GM23338 (cell line): ENCODE measurements around the gene NEK11. TPM values are rescaled to one million over a fixed set of nuclear protein-coding genes. Genes with fewer than 3 reads are reported as not detected.

ENCODE experiments used
- ATAC-seq: fragments of 200-7000 bp; cut with Tn5 transposase; 3 replicates; pipeline ENCODE4 v1.9.1; 2020
- DNase-seq: peaks from one replicate; pipeline ENCODE4 v3.0.0-alpha.2; 2015; ENCODE audit warnings: low spot score
- H2AFZ ChIP-seq: fragments of 200-600 bp; sonication (generic); 2 replicates; pipeline ENCODE4 v1.8.0; 2016; ENCODE audit warnings: antibody characterized with exemption, mild to moderate bottlenecking, moderate library complexity
- H3F3A ChIP-seq: fragments of 200-600 bp; sonication (generic); replicated peaks from 2 replicates; pipeline ENCODE4 v1.8.0; 2017; ENCODE audit warnings: antibody characterized with exemption, mixed run types, low read depth
- H3K27ac ChIP-seq: fragments of 200-600 bp; sonication (generic); 2 replicates; pipeline ENCODE4 v1.6.1; 2016; ENCODE audit warnings: low read depth
- H3K27me3 ChIP-seq: fragments of 200-600 bp; sonication (generic); 2 replicates; pipeline ENCODE4 v1.8.0; 2016; ENCODE audit warnings: mild to moderate bottlenecking, mixed run types, moderate library complexity; ENCODE audit not compliant: insufficient read depth
- H3K36me3 ChIP-seq: fragments of 200-600 bp; sonication (generic); 2 replicates; pipeline ENCODE4 v1.8.0; 2016; ENCODE audit warnings: mild to moderate bottlenecking; ENCODE audit not compliant: insufficient read depth
- H3K4me1 ChIP-seq: fragments of 200-600 bp; sonication (generic); 2 replicates; pipeline ENCODE4 v1.8.0; 2016; ENCODE audit warnings: mild to moderate bottlenecking, moderate library complexity; ENCODE audit not compliant: insufficient read depth
- H3K4me2 ChIP-seq: fragments of 200-600 bp; sonication (generic); 2 replicates; pipeline ENCODE4 v1.7.1; 2017; ENCODE audit warnings: mixed run types
- H3K4me3 ChIP-seq: fragments of 200-600 bp; sonication (generic); 2 replicates; pipeline ENCODE4 v1.6.1; 2016; ENCODE audit warnings: mixed run types
- H3K79me2 ChIP-seq: fragments of 200-600 bp; sonication (generic); replicated peaks from 2 replicates; pipeline ENCODE4 v1.8.0; 2017; ENCODE audit warnings: mild to moderate bottlenecking; ENCODE audit not compliant: insufficient read depth
- H3K9me2 ChIP-seq: fragments of 200-600 bp; sonication (generic); 2 replicates; pipeline ENCODE4 v1.8.0; 2017; ENCODE audit not compliant: insufficient read depth
- H4K20me1 ChIP-seq: fragments of 200-600 bp; sonication (generic); replicated peaks from 2 replicates; pipeline ENCODE4 v1.8.0; 2017; ENCODE audit warnings: mild to moderate bottlenecking; ENCODE audit not compliant: insufficient read depth
- H3K27ac Mint-ChIP-seq: 2 replicates; pipeline ENCODE4 v1.8.0; 2020; ENCODE audit warnings: inconsistent platforms, mild to moderate bottlenecking, moderate library complexity, mixed read lengths
- H3K27me3 Mint-ChIP-seq: 3 replicates; pipeline ENCODE4 v1.8.0; 2022; ENCODE audit warnings: low read depth, mild to moderate bottlenecking, moderate library complexity, mixed read lengths, inconsistent platforms; ENCODE audit not compliant: insufficient read depth, poor library complexity
- H3K36me3 Mint-ChIP-seq: 3 replicates; pipeline ENCODE4 v1.8.0; 2021; ENCODE audit warnings: low read depth, mild to moderate bottlenecking, inconsistent platforms, moderate library complexity, mixed read lengths
- H3K4me1 Mint-ChIP-seq: 3 replicates; pipeline ENCODE4 v1.8.0; 2020; ENCODE audit warnings: mild to moderate bottlenecking, inconsistent platforms, mixed read lengths
- H3K4me3 Mint-ChIP-seq: 3 replicates; pipeline ENCODE4 v1.8.0; 2021; ENCODE audit warnings: moderate library complexity, mild to moderate bottlenecking, inconsistent platforms, mixed read lengths
- H3K9me3 Mint-ChIP-seq: 3 replicates; pipeline ENCODE4 v1.8.0; 2020; ENCODE audit warnings: moderate library complexity, mild to moderate bottlenecking, inconsistent platforms, mixed read lengths
- CREB1 ChIP-seq: fragments of 250-450 bp; sonication (Bioruptor Pico); IDR thresholded peaks from 2 replicates; pipeline ENCODE4 v1.5.0; 2020; ENCODE audit warnings: low read depth, mild to moderate bottlenecking, moderate library complexity
- EZH2 ChIP-seq: fragments of 200-600 bp; sonication (generic); IDR thresholded peaks from one replicate; pipeline ENCODE4 v1.8.0; 2017; ENCODE audit warnings: antibody characterized with exemption, mild to moderate bottlenecking, low read depth; ENCODE audit not compliant: unreplicated experiment
- EZH2phosphoT487 ChIP-seq: fragments of 200-600 bp; sonication (generic); IDR thresholded peaks from one replicate; pipeline ENCODE4 v1.8.1; 2018; ENCODE audit warnings: antibody characterized with exemption; ENCODE audit not compliant: unreplicated experiment
- JUNB ChIP-seq: IDR thresholded peaks from one replicate; pipeline ENCODE4 v1.6.1; 2016; ENCODE audit warnings: antibody characterized with exemption; ENCODE audit not compliant: unreplicated experiment
- POLR2AphosphoS5 ChIP-seq: IDR thresholded peaks from 2 replicates; pipeline ENCODE4 v1.6.1; 2016; ENCODE audit warnings: antibody characterized with exemption, low read depth
- STAT1 ChIP-seq: IDR thresholded peaks from one replicate; pipeline ENCODE4 v1.6.1; 2016; ENCODE audit warnings: antibody characterized with exemption; ENCODE audit not compliant: unreplicated experiment
- ZNF114 ChIP-seq: fragments of 250-450 bp; sonication (Bioruptor Pico); IDR thresholded peaks from 2 replicates; pipeline ENCODE4 v1.5.0; 2020; ENCODE audit warnings: mild to moderate bottlenecking, moderate library complexity
- ZNF331 ChIP-seq: fragments of 250-450 bp; sonication (Bioruptor Pico); IDR thresholded peaks from 2 replicates; pipeline ENCODE4 v1.5.0; 2020; ENCODE audit warnings: low read depth, mild to moderate bottlenecking, moderate library complexity
- polyA plus RNA-seq: library from polyadenylated mRNA; unstranded; fragments of >200 nt; fragmentation: Nextera tagmentation; extraction: Ambion mirVana; gene quantifications from 2 replicates; pipeline ENCODE4 v1.2.1, GENCODE V29; 2016
- total RNA-seq: library from RNA; depleted of rRNA; stranded (reverse); fragments of >200 nt; shearing (Covaris generic); gene quantifications from 2 replicates; pipeline ENCODE4 v1.2.3, GENCODE V29; 2014
- TF ChIP-seq, protein P1 (sequence below): IDR thresholded peaks from one replicate; pipeline ENCODE4 v1.6.1; 2018; ENCODE audit warnings: antibody characterized with exemption; ENCODE audit not compliant: unreplicated experiment
- TF ChIP-seq, protein P2 (sequence below): fragments of 250-450 bp; sonication (Bioruptor Pico); IDR thresholded peaks from 2 replicates; pipeline ENCODE4 v1.5.0; 2020; ENCODE audit warnings: mild to moderate bottlenecking, moderate library complexity
- TF ChIP-seq, protein P3 (sequence below), 2 experiments: fragments of 200-600 bp in 1 of 2; sonication (generic) in 1 of 2; conservative IDR thresholded peaks; 2 replicates each; pipeline versions ENCODE4 v1.5.1 to v1.6.1; 2016 to 2017; ENCODE audit warnings: antibody characterized with exemption in 2 of 2, low read depth in 2 of 2, mild to moderate bottlenecking in 2 of 2, moderate library complexity in 1 of 2

NEK11 gene
- total and polyA plus RNA-seq, 2 experiments from 2014 or later: 0.80 to 1.1 TPM

DNA sequence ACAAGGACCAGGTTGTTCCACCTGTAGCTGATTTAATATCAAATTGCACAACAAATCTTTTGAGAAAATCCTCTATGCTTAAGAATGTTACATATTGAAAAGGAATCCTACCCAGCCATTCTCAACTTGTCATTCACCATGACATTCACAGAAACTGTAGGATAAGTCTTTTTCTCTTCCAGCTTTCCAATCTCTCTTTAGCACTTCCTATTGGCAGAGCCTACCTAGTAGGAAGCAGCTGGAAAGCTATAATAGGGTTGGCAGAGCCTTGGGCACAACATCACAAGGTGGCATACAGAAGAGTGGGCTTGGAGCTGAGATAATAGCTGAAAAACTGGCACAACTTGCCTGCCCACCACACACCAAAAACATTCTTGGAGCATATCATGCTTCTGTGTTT lies 287.6 kb downstream of the NEK11 start:
- no peak overlapping the region for H2AFZ ChIP-seq
- H4K20me1 ChIP-seq: no peaks in the 10 kb centered on the region
- TF ChIP-seq EZH2phosphoT487 (no peak), ZNF114 (CRISPR knock-in tag) (no peak), CREB1 (CRISPR knock-in tag) (no peak), JUNB (no peak), POLR2AphosphoS5 (no peak), ZNF331 (no peak), EZH2 (no peak), STAT1 (no peak)
- TF ChIP-seq, protein P1, sequence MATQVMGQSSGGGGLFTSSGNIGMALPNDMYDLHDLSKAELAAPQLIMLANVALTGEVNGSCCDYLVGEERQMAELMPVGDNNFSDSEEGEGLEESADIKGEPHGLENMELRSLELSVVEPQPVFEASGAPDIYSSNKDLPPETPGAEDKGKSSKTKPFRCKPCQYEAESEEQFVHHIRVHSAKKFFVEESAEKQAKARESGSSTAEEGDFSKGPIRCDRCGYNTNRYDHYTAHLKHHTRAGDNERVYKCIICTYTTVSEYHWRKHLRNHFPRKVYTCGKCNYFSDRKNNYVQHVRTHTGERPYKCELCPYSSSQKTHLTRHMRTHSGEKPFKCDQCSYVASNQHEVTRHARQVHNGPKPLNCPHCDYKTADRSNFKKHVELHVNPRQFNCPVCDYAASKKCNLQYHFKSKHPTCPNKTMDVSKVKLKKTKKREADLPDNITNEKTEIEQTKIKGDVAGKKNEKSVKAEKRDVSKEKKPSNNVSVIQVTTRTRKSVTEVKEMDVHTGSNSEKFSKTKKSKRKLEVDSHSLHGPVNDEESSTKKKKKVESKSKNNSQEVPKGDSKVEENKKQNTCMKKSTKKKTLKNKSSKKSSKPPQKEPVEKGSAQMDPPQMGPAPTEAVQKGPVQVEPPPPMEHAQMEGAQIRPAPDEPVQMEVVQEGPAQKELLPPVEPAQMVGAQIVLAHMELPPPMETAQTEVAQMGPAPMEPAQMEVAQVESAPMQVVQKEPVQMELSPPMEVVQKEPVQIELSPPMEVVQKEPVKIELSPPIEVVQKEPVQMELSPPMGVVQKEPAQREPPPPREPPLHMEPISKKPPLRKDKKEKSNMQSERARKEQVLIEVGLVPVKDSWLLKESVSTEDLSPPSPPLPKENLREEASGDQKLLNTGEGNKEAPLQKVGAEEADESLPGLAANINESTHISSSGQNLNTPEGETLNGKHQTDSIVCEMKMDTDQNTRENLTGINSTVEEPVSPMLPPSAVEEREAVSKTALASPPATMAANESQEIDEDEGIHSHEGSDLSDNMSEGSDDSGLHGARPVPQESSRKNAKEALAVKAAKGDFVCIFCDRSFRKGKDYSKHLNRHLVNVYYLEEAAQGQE: no peak
- TF ChIP-seq, protein P2, sequence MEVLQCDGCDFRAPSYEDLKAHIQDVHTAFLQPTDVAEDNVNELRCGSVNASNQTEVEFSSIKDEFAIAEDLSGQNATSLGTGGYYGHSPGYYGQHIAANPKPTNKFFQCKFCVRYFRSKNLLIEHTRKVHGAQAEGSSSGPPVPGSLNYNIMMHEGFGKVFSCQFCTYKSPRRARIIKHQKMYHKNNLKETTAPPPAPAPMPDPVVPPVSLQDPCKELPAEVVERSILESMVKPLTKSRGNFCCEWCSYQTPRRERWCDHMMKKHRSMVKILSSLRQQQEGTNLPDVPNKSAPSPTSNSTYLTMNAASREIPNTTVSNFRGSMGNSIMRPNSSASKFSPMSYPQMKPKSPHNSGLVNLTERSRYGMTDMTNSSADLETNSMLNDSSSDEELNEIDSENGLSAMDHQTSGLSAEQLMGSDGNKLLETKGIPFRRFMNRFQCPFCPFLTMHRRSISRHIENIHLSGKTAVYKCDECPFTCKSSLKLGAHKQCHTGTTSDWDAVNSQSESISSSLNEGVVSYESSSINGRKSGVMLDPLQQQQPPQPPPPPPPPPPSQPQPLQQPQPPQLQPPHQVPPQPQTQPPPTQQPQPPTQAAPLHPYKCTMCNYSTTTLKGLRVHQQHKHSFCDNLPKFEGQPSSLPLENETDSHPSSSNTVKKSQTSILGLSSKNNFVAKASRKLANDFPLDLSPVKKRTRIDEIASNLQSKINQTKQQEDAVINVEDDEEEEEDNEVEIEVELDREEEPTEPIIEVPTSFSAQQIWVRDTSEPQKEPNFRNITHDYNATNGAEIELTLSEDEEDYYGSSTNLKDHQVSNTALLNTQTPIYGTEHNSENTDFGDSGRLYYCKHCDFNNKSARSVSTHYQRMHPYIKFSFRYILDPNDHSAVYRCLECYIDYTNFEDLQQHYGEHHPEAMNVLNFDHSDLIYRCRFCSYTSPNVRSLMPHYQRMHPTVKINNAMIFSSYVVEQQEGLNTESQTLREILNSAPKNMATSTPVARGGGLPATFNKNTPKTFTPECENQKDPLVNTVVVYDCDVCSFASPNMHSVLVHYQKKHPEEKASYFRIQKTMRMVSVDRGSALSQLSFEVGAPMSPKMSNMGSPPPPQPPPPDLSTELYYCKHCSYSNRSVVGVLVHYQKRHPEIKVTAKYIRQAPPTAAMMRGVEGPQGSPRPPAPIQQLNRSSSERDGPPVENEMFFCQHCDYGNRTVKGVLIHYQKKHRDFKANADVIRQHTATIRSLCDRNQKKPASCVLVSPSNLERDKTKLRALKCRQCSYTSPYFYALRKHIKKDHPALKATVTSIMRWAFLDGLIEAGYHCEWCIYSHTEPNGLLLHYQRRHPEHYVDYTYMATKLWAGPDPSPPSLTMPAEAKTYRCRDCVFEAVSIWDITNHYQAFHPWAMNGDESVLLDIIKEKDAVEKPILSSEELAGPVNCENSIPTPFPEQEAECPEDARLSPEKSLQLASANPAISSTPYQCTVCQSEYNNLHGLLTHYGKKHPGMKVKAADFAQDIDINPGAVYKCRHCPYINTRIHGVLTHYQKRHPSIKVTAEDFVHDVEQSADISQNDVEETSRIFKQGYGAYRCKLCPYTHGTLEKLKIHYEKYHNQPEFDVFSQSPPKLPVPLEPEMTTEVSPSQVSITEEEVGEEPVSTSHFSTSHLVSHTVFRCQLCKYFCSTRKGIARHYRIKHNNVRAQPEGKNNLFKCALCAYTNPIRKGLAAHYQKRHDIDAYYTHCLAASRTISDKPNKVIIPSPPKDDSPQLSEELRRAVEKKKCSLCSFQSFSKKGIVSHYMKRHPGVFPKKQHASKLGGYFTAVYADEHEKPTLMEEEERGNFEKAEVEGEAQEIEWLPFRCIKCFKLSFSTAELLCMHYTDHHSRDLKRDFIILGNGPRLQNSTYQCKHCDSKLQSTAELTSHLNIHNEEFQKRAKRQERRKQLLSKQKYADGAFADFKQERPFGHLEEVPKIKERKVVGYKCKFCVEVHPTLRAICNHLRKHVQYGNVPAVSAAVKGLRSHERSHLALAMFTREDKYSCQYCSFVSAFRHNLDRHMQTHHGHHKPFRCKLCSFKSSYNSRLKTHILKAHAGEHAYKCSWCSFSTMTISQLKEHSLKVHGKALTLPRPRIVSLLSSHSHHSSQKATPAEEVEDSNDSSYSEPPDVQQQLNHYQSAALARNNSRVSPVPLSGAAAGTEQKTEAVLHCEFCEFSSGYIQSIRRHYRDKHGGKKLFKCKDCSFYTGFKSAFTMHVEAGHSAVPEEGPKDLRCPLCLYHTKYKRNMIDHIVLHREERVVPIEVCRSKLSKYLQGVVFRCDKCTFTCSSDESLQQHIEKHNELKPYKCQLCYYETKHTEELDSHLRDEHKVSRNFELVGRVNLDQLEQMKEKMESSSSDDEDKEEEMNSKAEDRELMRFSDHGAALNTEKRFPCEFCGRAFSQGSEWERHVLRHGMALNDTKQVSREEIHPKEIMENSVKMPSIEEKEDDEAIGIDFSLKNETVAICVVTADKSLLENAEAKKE (CRISPR knock-in tag): no peak
- TF ChIP-seq, protein P3, sequence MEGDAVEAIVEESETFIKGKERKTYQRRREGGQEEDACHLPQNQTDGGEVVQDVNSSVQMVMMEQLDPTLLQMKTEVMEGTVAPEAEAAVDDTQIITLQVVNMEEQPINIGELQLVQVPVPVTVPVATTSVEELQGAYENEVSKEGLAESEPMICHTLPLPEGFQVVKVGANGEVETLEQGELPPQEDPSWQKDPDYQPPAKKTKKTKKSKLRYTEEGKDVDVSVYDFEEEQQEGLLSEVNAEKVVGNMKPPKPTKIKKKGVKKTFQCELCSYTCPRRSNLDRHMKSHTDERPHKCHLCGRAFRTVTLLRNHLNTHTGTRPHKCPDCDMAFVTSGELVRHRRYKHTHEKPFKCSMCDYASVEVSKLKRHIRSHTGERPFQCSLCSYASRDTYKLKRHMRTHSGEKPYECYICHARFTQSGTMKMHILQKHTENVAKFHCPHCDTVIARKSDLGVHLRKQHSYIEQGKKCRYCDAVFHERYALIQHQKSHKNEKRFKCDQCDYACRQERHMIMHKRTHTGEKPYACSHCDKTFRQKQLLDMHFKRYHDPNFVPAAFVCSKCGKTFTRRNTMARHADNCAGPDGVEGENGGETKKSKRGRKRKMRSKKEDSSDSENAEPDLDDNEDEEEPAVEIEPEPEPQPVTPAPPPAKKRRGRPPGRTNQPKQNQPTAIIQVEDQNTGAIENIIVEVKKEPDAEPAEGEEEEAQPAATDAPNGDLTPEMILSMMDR (conservative IDR thresholded peaks at IDR 0.05; ENCODE audit: low read depth in 2 of 2): no peak
- DNase-seq (no peak), ATAC-seq (no peak)
- H3K4me2 ChIP-seq: no peak overlapping the region
- no peaks in the 10 kb centered on the region for H3K9me2 ChIP-seq
- Mint-ChIP-seq H3K4me1 (no peaks in the 10 kb centered on the region), H3K27ac (no peak overlapping the region), H3K27me3 (no peaks in the 10 kb centered on the region), H3K36me3 (no peaks in the 10 kb centered on the region), H3K4me3 (no peak overlapping the region), H3K9me3 (no peaks in the 10 kb centered on the region)
- no peaks in the 10 kb centered on the region for H3K27me3 ChIP-seq
- H3K36me3 ChIP-seq: no peaks in the 10 kb centered on the region
- no peaks in the 10 kb centered on the region for H3F3A ChIP-seq
- H3K27ac ChIP-seq: no peak overlapping the region
- no peaks in the 10 kb centered on the region for H3K79me2 ChIP-seq
- 0 out of 2 replicates have a peak, but pooled peaks cover 3% of the 10 kb centered on the region for H3K4me1 ChIP-seq
- H3K4me3 ChIP-seq: no peak overlapping the region
